ENCODE measurements around the gene SLC25A48.

Gene SLC25A48

DNA sequence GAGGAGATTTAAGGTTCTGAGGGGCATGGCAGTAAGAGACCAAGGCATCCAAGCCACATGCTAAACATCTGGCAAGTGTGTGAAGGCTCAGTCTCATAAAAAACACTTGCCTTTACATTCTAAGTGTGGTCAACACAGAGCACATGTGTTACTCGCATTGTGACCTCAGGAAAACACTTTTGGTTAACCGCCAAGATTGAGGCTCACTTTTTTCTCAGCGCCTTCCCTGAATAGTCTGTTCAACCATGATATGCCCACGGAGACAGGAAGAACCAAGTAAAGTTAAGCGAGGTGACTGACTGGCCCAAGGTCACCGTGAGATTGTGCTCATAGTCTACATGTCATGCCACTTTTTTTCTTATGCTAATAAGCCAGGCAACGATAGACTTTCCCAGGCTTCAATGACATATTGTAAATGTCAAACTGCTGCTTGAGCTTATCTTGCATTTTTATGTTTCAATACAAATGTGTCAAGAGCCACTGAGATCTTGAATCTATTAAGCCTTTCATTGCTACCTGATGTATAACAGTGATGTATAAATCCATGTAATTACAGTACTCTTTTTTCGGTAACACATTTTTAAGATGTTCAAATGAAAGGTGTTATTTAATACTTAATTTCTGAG is 82.3 kb downstream of the SLC25A48 start:
- DNase-seq (no peak), ATAC-seq (replicated peaks) (no peak)
- H3K27me3 Mint-ChIP-seq = peaks cover 17 to 25% of the 10 kb centered on the region in 2 donors
- no peaks in the 10 kb centered on the region for H3K4me1 Mint-ChIP-seq
- no peaks in the 10 kb centered on the region for H3K36me3 Mint-ChIP-seq
- no peak overlapping the region for H3K4me3 Mint-ChIP-seq
- H3K9me3 Mint-ChIP-seq = no peaks in the 10 kb centered on the region
- no peak overlapping the region for H3K27ac Mint-ChIP-seq

DNA sequence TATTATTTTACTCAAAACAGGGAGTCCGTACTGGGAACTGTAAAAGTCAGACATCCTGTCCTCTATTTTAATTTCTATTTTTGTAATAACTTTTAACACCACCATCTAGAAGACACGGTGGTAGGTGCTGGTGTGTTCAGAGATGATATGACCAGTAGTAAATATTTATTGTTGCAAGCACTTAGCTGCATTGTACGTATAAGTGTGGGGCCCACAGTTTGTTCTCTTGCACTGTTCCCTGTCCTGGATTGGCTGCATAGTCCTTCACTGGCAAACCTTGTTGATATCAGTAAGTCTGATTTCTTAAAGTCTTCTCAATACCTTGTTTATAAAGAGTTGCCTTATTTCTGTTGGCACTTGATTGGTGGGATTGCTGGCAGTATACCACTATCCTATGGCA is 85.7 kb downstream of the SLC25A48 start:
- Mint-ChIP-seq H3K9me3 (no peaks in the 10 kb centered on the region), H3K27me3 (peaks cover 31% of the 10 kb centered on the region in 2 donors), H3K4me1 (no peaks in the 10 kb centered on the region), H3K36me3 (no peaks in the 10 kb centered on the region), H3K4me3 (no peak overlapping the region), H3K27ac (no peak overlapping the region)
- DNase-seq (no peak), ATAC-seq (replicated peaks) (no peak)

DNA sequence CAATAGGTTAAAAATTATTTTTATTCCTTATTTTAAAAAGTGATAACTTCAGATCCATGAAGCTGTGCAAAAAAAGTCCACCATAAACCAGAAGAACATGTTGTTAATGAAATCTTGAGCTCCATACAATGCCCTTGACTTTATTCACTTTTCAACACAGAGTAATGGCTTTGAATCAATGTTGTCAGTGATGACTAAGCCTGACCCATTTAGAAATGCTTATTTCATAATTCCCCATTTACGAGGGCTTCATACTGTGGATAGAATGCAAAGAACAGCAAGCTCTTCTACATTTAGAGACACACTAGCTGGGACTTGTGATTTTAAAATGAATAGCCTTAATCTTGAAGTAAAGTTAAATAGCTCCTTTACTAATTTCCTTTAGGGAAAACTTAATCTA is 86.9 kb downstream of the SLC25A48 start:
- Mint-ChIP-seq H3K27ac (no peak overlapping the region), H3K36me3 (no peaks in the 10 kb centered on the region), H3K4me1 (no peaks in the 10 kb centered on the region), H3K27me3 (peaks cover 36 to 39% of the 10 kb centered on the region in 2 donors), H3K9me3 (no peaks in the 10 kb centered on the region), H3K4me3 (no peak overlapping the region)
- no peak for ATAC-seq (replicated peaks)
- DNase-seq = no peak

DNA sequence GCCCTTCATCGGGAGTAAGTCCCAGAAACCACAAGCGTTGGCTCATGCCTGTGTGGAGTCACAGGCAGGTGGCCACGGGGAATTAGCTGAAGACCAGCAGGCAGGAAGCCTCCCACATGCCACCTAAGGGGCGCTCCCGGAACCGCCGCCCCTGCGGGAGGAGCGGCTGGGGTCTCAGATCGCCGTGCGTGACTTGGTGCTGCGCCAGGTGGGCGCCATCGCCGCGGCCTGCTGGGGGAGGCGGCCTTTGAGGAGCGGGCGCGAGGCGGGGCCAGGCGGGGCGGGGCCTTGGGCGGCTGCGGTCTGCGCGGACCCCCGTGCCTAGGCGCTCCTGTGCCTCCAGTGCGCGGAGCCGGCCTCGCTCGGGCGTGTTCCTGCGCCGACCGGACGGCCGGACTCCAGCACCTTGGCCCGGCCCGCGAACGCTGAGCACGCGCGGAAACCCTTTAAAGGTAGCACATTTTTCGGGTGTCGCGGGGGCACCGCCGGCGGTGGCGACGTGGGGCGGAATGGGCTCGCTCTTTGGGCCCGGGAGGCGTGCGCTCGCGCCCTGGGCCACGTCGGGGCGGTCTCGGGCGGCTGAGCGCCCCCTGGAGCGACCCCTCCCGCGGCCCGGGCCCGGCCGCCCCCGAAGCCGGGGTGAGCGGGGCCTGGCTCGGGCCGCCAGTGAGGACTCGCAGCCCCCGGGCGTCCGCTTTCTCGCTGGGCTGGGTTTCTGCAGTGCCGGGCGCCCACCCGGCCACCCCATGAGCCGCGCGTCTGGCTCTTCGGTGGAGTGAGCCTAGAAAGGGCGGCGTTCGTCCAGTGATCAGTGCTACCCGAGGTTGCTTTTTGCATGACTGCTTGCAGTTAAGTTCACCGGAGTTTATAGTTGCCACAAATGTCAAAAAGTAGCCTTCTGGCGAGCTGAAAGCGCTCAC is 95.8 kb downstream of the SLC25A48 start:
- ATAC-seq (replicated peaks) (no peak), DNase-seq (no peak)
- no peaks in the 10 kb centered on the region for H3K4me1 Mint-ChIP-seq
- peaks cover 39 to 56% of the 10 kb centered on the region in 2 donors for H3K27me3 Mint-ChIP-seq
- no peaks in the 10 kb centered on the region for H3K9me3 Mint-ChIP-seq
- H3K36me3 Mint-ChIP-seq = no peaks in the 10 kb centered on the region
- no peak overlapping the region for H3K27ac Mint-ChIP-seq
- H3K4me3 Mint-ChIP-seq = no peak overlapping the region

DNA sequence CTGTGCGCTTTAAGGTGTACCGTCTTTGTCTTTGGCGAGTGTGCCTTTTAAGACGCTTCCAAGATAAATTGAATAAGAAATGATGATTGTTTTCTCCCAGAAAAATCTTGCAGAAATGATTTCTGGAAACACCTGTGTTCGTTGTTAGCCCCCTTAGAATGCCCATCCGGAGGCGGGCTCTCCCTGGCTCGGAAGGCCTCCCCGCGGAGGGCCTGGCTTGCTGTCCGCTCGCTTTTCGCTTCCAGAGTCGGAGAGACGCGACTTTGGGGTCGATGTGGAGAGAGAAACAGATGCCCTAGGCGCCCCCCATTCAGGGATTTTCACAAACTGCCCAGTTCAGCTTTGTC is 96.5 kb downstream of the SLC25A48 start:
- H3K27ac Mint-ChIP-seq = no peak overlapping the region
- H3K9me3 Mint-ChIP-seq = no peaks in the 10 kb centered on the region
- peaks cover 38 to 53% of the 10 kb centered on the region in 2 donors for H3K27me3 Mint-ChIP-seq
- DNase-seq = no peak
- no peak overlapping the region for H3K4me3 Mint-ChIP-seq
- H3K4me1 Mint-ChIP-seq = no peaks in the 10 kb centered on the region
- ATAC-seq (replicated peaks) = no peak
- no peaks in the 10 kb centered on the region for H3K36me3 Mint-ChIP-seq

DNA sequence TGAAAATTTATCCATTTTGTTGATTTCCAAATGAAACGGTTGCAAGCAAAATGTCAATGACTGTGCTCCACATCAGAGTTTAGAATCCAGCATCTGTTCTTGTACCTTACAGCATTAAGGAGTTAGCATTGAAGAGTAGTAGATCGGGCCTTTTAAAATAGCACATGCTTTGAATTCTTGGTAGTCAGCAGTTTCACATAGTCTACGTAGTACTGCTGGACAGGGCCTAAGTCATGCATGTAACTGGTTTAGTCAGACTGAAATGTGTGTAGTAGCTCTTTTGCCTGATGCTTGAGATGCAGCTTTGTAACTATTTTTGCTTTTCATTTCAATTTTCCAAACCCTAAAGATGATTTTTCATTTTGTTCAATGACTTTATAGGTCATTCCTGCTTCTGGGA is 100.5 kb downstream of the SLC25A48 start:
- Mint-ChIP-seq H3K27me3 (peaks cover 17 to 33% of the 10 kb centered on the region in 2 donors), H3K4me1 (no peaks in the 10 kb centered on the region), H3K4me3 (no peak overlapping the region), H3K36me3 (no peaks in the 10 kb centered on the region), H3K27ac (no peak overlapping the region), H3K9me3 (no peaks in the 10 kb centered on the region)
- DNase-seq = no peak
- ATAC-seq (replicated peaks) = no peak

DNA sequence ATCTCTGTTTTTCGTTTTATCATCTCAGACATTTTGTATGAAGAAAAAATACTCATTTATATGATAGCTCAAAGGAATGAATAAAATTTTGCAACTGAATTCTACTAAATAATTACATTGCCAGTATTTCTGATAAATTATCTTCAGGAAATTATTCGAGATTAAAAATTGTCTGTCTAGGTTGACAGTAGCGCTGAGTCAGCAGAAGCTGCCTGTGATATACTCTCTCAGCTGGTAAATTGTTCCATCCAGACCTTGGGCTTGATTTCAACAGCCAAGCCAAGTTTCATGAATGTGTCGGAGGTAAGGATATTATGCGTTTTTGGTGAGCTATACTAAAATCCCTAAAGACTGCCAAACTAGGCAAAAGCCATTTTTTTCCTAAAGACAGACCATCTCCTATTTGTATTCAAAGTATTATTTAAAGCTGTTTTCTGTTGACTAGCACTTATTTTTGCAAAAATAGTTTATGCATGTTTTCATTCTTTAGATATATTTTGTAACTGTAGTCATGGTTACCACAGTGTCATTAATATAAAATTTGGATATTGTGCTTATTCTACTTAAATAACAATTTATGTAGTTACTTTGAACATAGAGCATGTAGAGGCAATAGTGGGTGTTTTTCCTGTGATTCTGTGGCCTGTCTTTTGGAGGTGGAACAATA is 102.9 kb downstream of the SLC25A48 start:
- no peak for ATAC-seq (replicated peaks)
- no peak for DNase-seq
- peaks cover 9 to 22% of the 10 kb centered on the region in 2 donors for H3K27me3 Mint-ChIP-seq
- H3K36me3 Mint-ChIP-seq = no peaks in the 10 kb centered on the region
- H3K9me3 Mint-ChIP-seq = no peaks in the 10 kb centered on the region
- H3K4me3 Mint-ChIP-seq = no peak overlapping the region
- no peaks in the 10 kb centered on the region for H3K4me1 Mint-ChIP-seq
- H3K27ac Mint-ChIP-seq = no peak overlapping the region
